ENCODE measurements around the gene CALML4.

DNA sequence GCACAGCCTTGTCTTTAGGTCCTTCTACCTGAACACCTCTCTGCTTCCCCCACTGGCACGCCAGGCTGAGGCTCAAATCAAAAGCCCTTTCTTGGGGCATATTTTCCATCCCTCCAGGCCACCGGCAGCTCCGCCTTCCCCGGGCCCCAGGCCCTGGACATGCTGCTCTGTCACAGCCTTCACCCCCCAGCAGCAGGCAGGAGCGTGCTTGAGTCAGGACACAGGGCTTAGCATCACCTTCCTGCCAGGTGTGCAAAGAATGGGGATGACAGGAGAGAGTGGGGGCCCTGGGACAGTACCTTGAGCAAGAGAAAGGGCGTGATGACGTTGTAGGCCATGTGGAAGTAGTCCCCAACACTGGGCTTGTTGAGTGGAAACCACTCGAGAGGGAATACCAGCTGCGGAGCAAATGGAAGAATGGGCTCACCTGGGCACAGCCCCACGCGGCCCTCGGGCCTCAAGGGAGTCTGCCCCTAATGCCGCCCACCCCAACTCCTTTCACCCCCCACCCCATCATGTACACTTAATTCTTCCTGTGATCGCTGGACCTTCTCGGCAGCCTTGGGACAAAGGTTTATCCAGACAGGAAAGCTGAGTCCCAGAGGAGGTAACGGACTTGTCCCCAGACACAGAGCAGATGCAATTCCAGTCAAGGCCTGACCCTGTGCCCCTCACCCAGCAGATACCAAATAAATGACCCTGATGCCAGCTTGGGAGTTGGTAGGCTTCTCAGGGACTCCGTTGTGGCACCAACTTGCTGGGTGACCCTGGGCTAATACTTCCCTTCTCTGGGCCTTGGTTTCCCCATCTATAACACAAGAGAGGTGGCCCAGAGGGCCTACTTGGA, 9.1 kb upstream of the CALML4 start:
- TF ChIP-seq, protein P1, sequence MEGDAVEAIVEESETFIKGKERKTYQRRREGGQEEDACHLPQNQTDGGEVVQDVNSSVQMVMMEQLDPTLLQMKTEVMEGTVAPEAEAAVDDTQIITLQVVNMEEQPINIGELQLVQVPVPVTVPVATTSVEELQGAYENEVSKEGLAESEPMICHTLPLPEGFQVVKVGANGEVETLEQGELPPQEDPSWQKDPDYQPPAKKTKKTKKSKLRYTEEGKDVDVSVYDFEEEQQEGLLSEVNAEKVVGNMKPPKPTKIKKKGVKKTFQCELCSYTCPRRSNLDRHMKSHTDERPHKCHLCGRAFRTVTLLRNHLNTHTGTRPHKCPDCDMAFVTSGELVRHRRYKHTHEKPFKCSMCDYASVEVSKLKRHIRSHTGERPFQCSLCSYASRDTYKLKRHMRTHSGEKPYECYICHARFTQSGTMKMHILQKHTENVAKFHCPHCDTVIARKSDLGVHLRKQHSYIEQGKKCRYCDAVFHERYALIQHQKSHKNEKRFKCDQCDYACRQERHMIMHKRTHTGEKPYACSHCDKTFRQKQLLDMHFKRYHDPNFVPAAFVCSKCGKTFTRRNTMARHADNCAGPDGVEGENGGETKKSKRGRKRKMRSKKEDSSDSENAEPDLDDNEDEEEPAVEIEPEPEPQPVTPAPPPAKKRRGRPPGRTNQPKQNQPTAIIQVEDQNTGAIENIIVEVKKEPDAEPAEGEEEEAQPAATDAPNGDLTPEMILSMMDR (IDR thresholded peaks at IDR 0.05; ENCODE audit: low read depth, low read length, missing input control) = no peak
- TF ChIP-seq, protein P2, sequence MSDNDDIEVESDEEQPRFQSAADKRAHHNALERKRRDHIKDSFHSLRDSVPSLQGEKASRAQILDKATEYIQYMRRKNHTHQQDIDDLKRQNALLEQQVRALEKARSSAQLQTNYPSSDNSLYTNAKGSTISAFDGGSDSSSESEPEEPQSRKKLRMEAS (IDR thresholded peaks at IDR 0.05) = no peak
- no peak for TF ChIP-seq RXRA (IDR thresholded peaks at IDR 0.05)
- TF ChIP-seq SP1 (IDR thresholded peaks at IDR 0.05) = no peak
- TF ChIP-seq RAD21 (IDR thresholded peaks at IDR 0.05) = no peak
- no peak for TF ChIP-seq GABPA (IDR thresholded peaks at IDR 0.05 in 1 of 2, conservative IDR thresholded peaks at IDR 0.05 in 1 of 2)
- no peak for TF ChIP-seq YY1 (IDR thresholded peaks at IDR 0.05)
- TF ChIP-seq TAF1 (conservative IDR thresholded peaks at IDR 0.05) = no peak
- no peak for TF ChIP-seq EGR1 (IDR thresholded peaks at IDR 0.05; ENCODE audit: low read depth in 2 of 2)
- no peak for TF ChIP-seq NR2F2 (IDR thresholded peaks at IDR 0.05)
- TF ChIP-seq, protein P3, sequence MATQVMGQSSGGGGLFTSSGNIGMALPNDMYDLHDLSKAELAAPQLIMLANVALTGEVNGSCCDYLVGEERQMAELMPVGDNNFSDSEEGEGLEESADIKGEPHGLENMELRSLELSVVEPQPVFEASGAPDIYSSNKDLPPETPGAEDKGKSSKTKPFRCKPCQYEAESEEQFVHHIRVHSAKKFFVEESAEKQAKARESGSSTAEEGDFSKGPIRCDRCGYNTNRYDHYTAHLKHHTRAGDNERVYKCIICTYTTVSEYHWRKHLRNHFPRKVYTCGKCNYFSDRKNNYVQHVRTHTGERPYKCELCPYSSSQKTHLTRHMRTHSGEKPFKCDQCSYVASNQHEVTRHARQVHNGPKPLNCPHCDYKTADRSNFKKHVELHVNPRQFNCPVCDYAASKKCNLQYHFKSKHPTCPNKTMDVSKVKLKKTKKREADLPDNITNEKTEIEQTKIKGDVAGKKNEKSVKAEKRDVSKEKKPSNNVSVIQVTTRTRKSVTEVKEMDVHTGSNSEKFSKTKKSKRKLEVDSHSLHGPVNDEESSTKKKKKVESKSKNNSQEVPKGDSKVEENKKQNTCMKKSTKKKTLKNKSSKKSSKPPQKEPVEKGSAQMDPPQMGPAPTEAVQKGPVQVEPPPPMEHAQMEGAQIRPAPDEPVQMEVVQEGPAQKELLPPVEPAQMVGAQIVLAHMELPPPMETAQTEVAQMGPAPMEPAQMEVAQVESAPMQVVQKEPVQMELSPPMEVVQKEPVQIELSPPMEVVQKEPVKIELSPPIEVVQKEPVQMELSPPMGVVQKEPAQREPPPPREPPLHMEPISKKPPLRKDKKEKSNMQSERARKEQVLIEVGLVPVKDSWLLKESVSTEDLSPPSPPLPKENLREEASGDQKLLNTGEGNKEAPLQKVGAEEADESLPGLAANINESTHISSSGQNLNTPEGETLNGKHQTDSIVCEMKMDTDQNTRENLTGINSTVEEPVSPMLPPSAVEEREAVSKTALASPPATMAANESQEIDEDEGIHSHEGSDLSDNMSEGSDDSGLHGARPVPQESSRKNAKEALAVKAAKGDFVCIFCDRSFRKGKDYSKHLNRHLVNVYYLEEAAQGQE (IDR thresholded peaks at IDR 0.05) = no peak
- TF ChIP-seq FOXA1 (IDR thresholded peaks at IDR 0.05) = no peak
- no peak for TF ChIP-seq HNF4A (conservative IDR thresholded peaks at IDR 0.05)
- TF ChIP-seq, protein P4, sequence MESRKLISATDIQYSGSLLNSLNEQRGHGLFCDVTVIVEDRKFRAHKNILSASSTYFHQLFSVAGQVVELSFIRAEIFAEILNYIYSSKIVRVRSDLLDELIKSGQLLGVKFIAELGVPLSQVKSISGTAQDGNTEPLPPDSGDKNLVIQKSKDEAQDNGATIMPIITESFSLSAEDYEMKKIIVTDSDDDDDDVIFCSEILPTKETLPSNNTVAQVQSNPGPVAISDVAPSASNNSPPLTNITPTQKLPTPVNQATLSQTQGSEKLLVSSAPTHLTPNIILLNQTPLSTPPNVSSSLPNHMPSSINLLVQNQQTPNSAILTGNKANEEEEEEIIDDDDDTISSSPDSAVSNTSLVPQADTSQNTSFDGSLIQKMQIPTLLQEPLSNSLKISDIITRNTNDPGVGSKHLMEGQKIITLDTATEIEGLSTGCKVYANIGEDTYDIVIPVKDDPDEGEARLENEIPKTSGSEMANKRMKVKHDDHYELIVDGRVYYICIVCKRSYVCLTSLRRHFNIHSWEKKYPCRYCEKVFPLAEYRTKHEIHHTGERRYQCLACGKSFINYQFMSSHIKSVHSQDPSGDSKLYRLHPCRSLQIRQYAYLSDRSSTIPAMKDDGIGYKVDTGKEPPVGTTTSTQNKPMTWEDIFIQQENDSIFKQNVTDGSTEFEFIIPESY (IDR thresholded peaks at IDR 0.05) = no peak

Measured in liver (tissue), 3 donors.